GM12878 (cell line): Measurements from ENCODE around the gene PPP1R9B.

Source experiments
- CREM ChIP-seq: IDR thresholded peaks from 2 replicates; pipeline ENCODE4 v1.6.1; 2014; ENCODE audit warnings: antibody characterized with exemption, low read depth
- CTCF ChIP-seq, 3 experiments: IDR thresholded peaks in 2 of 3; conservative IDR thresholded peaks in 1 of 3; 2 replicates each; pipeline ENCODE4 v1.5.1; 2011; ENCODE audit warnings: low read depth in 3 of 3, low read length in 3 of 3, mild to moderate bottlenecking in 3 of 3, control low read depth in 2 of 3, moderate library complexity in 2 of 3, inconsistent platforms in 1 of 3, mixed read lengths in 1 of 3; ENCODE audit not compliant: control insufficient read depth in 2 of 3, insufficient read depth in 1 of 3; ENCODE audit errors: extremely low read depth in 1 of 3
- EP300 ChIP-seq, 2 experiments: fragments of 150-350 bp in 1 of 2; IDR thresholded peaks; 2 replicates each; pipeline ENCODE4 v1.6.1; 2011 to 2012; ENCODE audit warnings: low read depth in 2 of 2, low read length in 2 of 2, borderline replicate concordance in 1 of 2, improper control_type of control experiment in 1 of 2, inconsistent platforms in 1 of 2; ENCODE audit not compliant: control insufficient read depth in 1 of 2
- EZH2 ChIP-seq: IDR thresholded peaks from 2 replicates; pipeline ENCODE4 v1.6.1; 2012; ENCODE audit warnings: low read depth, mild to moderate bottlenecking, control low read depth, inconsistent platforms, low read length, borderline replicate concordance; ENCODE audit not compliant: control insufficient read depth
- KLF5 ChIP-seq: fragments of 450-650 bp; IDR thresholded peaks from 2 replicates; pipeline ENCODE4 v1.6.1; 2014; ENCODE audit warnings: mild to moderate bottlenecking; ENCODE audit not compliant: partially characterized antibody
- NBN ChIP-seq: fragments of 450-650 bp; IDR thresholded peaks from 2 replicates; pipeline ENCODE4 v1.6.1; 2016
- POLR2AphosphoS5 ChIP-seq: IDR thresholded peaks from 2 replicates; pipeline ENCODE4 v1.6.1; 2011; ENCODE audit warnings: mild to moderate bottlenecking, low read length, inconsistent platforms
- YY1 ChIP-seq: IDR thresholded peaks from 2 replicates; pipeline ENCODE4 v1.6.1; 2011; ENCODE audit warnings: low read depth, mild to moderate bottlenecking, low read length

GRCh38 chr17:50135316-50136095, 15.0 kb downstream of the PPP1R9B start:
- no peak for TF ChIP-seq EP300 (IDR thresholded peaks at IDR 0.05; ENCODE audit: borderline replicate concordance in 1 of 2, control insufficient read depth in 1 of 2, low read depth in 2 of 2, low read length in 2 of 2)
- TF ChIP-seq EZH2: no peak
- TF ChIP-seq KLF5: no peak
- TF ChIP-seq CREM: no peak
- TF ChIP-seq POLR2AphosphoS5: no peak
- TF ChIP-seq YY1: no peak
- no peak for TF ChIP-seq NBN
- no peak for TF ChIP-seq CTCF (IDR thresholded peaks at IDR 0.05 in 2 of 3, conservative IDR thresholded peaks at IDR 0.05 in 1 of 3; ENCODE audit: control insufficient read depth in 2 of 3, extremely low read depth in 1 of 3, insufficient read depth in 1 of 3, low read depth in 3 of 3, low read length in 3 of 3)
